HG02938 (cell line): ENCODE data around the gene ZNF610.
A peak's percentile ranks its signal among the peaks of the same experiment; 100 is the strongest.

ENCODE experiments used
- ATAC-seq: cut with Tn5 transposase; IDR thresholded peaks from one replicate; pipeline ENCODE4 v1.9.1; 2021; ENCODE audit warnings: mild to moderate bottlenecking, moderate library complexity; ENCODE audit not compliant: unreplicated experiment

The ZNF610 gene

GRCh38 chr19:52397310-52398080 lies 61.5 kb downstream of the ZNF610 start, which contains the start of gene ZNF528:
Gene ZNF528 (plus strand): TSS chr19:52397849. CDS start chr19:52402014, 4,165 bp downstream.
- ATAC-seq: peak; percentile 68

GRCh38 chr19:52398081-52398441 lies 62.0 kb downstream of the ZNF610 start:
- peak; percentile 29 for ATAC-seq

DNA sequence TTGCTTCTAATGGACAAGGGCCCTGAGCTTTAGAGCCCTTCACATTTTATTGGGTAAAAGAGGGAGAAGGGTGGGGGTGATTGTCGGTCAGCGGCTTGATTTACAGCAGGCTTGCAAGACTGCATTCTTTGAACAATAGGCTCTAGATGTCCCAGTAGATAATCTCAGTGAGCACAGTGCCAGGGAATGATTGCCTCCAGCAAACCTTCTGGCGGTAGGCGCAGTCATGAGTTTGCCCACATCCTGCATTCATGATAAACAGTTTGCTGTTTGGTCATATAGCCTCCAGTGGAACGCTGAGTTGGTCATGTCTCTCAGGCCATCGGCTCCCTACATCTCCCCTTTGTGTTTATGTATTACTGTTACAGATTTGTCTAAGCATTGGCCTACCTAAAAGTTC lies 74.2 kb downstream of the ZNF610 start:
- ATAC-seq: no peak

- no peak for ATAC-seq
Observed at GRCh38 chr19:52415711-52416110, 79.7 kb downstream of the ZNF610 start.
